Astrocyte of the cerebellum (primary cell): ENCODE measurements around the gene FCN3.

Source experiments
- DNase-seq: peaks from one replicate; pipeline ENCODE4 v3.0.0-alpha.2; 2011; ENCODE audit warnings: low read depth
- H3K4me3 ChIP-seq: 2 replicates; pipeline ENCODE4 v1.5.1; 2011; ENCODE audit warnings: mild to moderate bottlenecking, low read depth, low read length, moderate library complexity
- in situ Hi-C: cut with HindIII; loops from 2 replicates; pipeline ENCODE4 v1.10.0; 2017; ENCODE audit warnings: low sequenced_read_pairs
- TF ChIP-seq, protein P1 (sequence below): IDR thresholded peaks from 2 replicates; pipeline ENCODE4 v1.5.1; 2012; ENCODE audit warnings: low read length, low read depth, moderate library complexity, mild to moderate bottlenecking; ENCODE audit errors: missing control alignments

Gene FCN3

DNA sequence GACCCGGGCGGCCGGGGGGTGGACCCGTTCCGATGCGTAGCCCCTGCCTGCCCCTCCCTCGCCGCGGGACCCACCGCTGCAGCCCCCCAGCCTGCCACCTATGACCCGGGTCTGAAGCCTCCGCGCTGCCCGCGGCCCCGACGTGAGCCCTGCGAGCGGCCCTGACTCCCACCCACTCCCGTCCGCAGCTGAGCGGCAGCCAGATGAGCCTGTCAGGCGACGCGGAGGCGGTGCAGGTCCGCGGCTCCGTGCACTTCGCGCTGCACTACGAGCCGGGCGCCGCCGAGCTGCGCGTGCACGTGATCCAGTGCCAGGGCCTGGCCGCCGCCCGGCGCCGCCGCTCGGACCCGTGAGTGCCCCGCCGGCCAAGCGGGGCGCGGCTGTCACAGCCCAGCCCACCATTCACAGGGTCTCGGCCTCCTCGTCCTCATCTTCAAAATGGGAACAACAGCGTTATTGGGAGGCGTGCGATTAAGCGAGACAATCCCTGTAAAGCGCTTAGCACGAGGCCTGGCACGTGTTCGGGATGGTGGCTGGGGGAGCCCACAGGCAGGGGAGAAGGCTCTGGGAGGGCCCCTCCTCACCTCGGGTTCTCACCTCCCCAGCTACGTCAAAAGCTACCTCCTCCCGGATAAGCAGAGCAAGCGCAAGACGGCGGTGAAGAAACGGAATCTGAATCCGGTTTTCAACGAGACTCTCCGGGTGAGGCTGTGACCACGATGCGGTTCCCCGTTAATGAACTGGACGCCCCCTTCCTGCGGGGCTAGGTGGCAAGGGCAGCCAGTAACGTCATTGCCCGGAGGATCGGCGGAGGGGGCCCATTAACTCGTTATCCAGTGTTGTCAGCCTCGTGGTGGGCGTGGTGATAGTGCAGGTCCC, 24.6 kb downstream of the FCN3 start:
- DNase-seq = no peak
- TF ChIP-seq, protein P1, sequence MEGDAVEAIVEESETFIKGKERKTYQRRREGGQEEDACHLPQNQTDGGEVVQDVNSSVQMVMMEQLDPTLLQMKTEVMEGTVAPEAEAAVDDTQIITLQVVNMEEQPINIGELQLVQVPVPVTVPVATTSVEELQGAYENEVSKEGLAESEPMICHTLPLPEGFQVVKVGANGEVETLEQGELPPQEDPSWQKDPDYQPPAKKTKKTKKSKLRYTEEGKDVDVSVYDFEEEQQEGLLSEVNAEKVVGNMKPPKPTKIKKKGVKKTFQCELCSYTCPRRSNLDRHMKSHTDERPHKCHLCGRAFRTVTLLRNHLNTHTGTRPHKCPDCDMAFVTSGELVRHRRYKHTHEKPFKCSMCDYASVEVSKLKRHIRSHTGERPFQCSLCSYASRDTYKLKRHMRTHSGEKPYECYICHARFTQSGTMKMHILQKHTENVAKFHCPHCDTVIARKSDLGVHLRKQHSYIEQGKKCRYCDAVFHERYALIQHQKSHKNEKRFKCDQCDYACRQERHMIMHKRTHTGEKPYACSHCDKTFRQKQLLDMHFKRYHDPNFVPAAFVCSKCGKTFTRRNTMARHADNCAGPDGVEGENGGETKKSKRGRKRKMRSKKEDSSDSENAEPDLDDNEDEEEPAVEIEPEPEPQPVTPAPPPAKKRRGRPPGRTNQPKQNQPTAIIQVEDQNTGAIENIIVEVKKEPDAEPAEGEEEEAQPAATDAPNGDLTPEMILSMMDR = no peak
- in situ Hi-C loops = no loop called here
- H3K4me3 ChIP-seq = peak overlapping the region; percentile 34

DNA sequence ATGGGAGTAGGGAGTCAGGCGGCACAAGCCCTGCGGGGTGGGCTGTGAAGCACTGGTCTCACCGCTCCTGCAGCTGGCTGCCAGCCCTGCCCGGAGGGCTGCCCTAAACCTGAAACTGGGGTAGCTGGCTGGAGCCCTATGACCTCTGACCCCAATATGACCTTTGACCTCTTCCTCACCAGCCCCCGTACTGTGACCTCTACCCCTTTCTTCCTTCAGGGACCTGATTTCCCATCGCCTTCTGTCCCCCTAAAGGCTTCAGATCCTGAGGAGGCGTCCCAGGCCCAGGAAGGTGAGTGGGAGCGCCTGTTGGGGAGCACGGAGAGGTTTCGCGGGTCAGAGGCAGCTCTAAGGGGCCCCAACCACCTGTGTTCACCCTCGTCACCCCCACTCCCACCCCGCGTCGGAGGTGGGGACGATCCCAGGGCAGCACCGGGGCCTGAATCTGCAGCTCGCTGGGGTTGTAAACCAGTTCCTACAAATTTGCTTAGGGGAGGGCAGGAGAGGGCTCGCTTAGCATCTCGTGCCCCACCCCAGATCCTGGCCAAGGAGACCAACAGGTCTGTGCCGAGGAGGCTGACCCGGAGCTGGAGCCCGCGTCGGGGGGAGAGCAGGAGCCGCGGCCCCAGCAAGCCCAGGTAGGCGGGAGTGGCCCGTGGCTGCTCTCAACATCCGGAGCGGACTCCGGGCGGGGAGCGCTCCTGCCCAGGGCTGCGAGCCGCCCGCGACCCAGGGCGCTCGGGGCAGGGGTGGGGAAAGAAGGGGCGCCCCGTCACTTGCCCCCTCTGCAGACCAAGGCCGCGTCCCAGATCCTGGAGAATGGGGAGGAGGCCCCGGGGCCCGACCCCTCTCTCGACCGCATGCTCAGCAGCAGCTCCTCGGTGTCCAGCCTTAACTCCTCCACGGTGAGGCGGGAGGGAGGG, 25.5 kb downstream of the FCN3 start:
- H3K4me3 ChIP-seq = peak overlapping the region; percentile 34
- no peak for DNase-seq
- in situ Hi-C loops = no loop called here
- TF ChIP-seq, protein P1 = no peak

DNA sequence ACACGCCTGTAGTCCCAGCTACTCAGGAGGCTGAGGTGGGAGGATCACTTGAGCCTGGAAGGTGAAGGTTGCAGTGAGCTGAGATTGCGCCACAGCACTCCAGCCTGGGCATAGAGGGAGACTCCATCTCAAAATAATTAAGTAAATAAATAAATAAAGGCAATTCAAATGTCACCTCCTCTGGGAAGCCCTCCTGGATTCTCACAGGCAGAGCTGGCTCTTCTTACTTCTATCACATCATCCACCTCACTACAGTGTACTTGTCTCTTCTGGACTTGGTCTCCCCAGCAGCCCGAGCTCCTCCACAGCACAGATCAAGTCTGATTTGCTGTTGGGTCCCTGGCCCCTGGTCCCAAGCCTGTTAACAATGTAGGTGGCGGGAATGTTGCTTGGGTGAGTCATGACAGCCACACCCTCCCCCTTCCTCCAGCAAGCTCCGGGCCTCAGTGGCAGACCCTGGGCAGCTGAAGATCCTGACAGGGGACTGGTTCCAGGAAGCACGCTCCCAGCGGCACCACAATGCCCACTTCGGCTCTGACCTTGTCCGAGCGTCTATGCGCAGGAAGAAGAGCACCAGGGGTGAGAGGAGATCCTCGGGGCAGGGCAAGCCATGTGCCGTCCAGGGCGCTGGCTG, 27.5 kb downstream of the FCN3 start:
- in situ Hi-C loops = no loop called here
- H3K4me3 ChIP-seq = no peak overlapping the region
- no peak for DNase-seq
- TF ChIP-seq, protein P1 = no peak

DNA sequence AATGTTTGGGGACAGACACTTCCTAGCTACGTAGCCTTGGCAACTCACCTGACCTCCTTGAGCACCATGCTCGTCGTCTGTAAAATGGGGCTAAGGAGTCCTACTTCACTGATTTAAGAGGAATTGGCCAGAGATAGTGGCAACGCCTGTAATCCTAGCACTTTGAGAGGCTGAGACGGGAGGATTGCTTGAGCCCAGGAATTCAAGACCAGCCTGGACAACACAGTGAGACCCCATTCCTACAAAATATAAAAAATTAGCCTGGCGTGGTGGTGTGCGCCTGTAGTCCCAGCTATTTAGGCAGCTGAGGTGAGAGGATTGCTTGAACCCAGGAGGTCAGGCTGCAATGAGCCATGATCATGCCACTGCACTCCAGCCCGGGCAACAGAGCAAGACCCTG, 28.3 kb downstream of the FCN3 start:
- TF ChIP-seq, protein P1 = no peak
- DNase-seq = no peak

DNA sequence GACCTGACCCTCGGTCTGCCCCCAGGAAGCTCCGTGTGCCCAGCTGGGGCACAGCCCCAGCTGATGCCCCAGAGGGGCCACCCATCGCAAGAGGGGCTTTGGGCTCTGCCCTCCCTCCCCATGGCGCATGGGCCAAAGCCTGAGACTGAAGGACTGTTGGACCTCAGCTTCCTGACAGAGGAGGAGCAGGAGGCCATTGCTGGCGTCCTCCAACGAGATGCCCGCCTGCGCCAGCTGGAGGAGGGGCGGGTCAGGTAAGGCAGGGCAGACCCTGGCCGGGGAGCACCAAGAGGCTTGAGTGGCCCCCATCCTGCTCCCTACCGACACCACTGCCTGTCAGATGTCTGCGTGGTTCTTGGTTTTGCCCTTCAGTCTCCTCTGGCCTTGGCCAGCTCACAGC, 29.4 kb downstream of the FCN3 start:
- no peak overlapping the region for H3K4me3 ChIP-seq
- TF ChIP-seq, protein P1 = no peak
- in situ Hi-C loops = no loop called here
- no peak for DNase-seq

More for the DNA sequence above, 28.3 kb downstream of the FCN3 start:
- no peak overlapping the region for H3K4me3 ChIP-seq
- in situ Hi-C loops = no loop called here

DNA sequence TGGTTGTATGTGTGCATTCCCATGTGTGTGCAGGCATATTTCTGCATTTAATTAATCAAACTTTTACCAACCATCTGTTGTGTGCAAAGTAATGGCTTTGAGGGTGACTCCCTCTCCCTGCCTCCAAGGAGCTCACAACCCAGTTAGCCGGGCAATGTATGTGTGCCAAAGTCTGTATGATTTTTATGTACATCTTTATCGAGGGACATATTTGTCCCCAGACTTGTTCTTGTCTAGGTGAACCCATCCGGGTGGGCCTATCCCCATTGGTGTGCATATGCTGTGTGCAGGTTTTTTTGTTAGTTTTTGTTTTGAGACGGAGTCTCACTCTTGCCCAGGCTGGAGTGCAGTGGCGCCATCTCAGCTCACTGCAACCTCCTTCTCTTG, 31.0 kb downstream of the FCN3 start:
- H3K4me3 ChIP-seq = no peak overlapping the region
- DNase-seq = no peak
- in situ Hi-C loops = no loop called here
- TF ChIP-seq, protein P1 = no peak
